GM10248 (cell line): ENCODE results near the gene SLC27A6.

Experiments
- CTCF ChIA-PET: fragments of 300-600 bp; sonication (Branson Sonifier 250); formaldehyde crosslinking; extraction: SDS; loops from one replicate; lab custom pipeline; 2021; ENCODE audit warnings: antibody characterized with exemption; lab: Yijun Ruan, JAX
- POLR2A ChIA-PET: fragments of 350-650 bp; sonication (Branson Sonifier 250); formaldehyde crosslinking; extraction: SDS; loops from one replicate; lab custom pipeline; 2020; ENCODE audit warnings: antibody characterized with exemption; lab: Yijun Ruan, JAX
- DNase-seq: peaks from one replicate; pipeline ENCODE4 v3.0.0; 2012; ENCODE audit errors: extremely low spot score
- CTCF ChIP-seq: IDR thresholded peaks from 2 replicates; pipeline ENCODE4 v1.5.1; 2012; ENCODE audit warnings: mild to moderate bottlenecking, low read depth; ENCODE audit errors: extremely low read depth, missing control alignments, control extremely low read depth

SLC27A6 gene

GRCh38 chr5:129046151-129046550, 80.9 kb downstream of the SLC27A6 start:
- no peak for DNase-seq
- ChIA-PET POLR2A (no interaction called here), CTCF (no interaction called here)
- no peak for TF ChIP-seq CTCF

DNA sequence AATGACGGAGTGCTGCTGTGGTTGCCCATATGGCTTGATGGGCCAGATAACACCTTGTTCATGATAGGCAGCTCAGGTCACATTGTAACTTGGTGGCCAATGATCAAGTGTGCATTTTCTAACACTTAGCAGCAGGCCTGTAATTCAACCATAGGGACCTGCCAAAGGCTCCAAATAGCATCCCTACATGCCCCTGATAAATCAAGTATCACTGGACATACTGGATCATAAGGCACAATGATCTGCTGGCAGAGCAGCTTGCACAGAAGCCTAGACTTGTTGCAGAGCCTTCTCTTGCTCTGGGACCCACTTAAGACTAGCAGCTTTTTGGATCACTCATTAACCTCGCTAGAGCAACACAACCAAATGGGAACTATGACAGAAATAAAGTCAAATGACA, 83.2 kb downstream of the SLC27A6 start:
- ChIA-PET CTCF (interaction anchor here (1.2 kb wide), 1 partner anchor 47 kb away, joined by 3 read pairs; the partner anchor contains the start of gene ISOC1), POLR2A (no interaction called here)
- no peak for DNase-seq
- no peak for TF ChIP-seq CTCF

DNA sequence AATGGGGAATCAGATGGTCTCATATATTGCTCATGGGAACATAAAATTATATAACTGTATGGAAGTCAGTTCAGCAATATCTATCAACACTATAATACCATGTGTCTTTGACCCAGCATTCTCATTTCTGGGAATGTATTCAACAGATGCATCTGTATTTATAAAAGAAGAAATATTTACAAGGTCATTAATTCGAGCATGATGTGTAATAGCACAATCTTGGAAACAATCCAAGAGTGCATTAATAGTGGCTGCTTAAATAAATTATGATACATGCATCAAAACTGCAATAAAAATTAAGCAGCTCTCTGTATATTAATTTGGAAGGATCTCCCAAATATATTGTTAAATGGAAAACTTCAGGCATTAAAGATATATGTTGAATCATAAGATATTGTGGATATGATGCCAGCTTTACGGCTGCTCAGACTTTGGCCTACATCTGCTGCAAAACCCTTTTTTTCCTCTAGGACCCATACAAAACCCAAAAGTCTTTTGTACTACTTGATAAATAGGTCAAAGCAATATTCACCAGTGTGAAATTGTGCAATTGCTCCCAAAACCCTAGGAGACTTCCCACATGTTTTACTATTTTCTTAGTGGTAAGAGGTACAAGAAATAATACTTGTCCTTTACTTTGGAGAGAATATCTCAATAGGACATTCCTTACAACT, 84.0 kb downstream of the SLC27A6 start:
- ChIA-PET POLR2A (no interaction called here), CTCF (interaction anchor here (1.2 kb wide), 1 partner anchor 46 kb away, joined by 3 read pairs; the partner anchor contains the start of gene ISOC1)
- DNase-seq, result no peak
- no peak for TF ChIP-seq CTCF

- no peak for TF ChIP-seq CTCF
- ChIA-PET POLR2A (no interaction called here), CTCF (interaction anchor here (1.1 kb wide), 1 partner anchor 10 kb away, joined by 3 read pairs; no protein-coding TSS in a partner anchor)
- DNase-seq, result no peak
Observed at GRCh38 chr5:129051283-129051682, 86.0 kb downstream of the SLC27A6 start.

- no peak for DNase-seq
- TF ChIP-seq CTCF, result no peak
- ChIA-PET POLR2A (no interaction called here), CTCF (interaction anchor here (0.9 to 1.3 kb wide), 3 partner anchors 10 to 148 kb away, joined by 3 read pairs; no protein-coding TSS in a partner anchor)
Observed at GRCh38 chr5:129053438-129053837, 88.2 kb downstream of the SLC27A6 start.

DNA sequence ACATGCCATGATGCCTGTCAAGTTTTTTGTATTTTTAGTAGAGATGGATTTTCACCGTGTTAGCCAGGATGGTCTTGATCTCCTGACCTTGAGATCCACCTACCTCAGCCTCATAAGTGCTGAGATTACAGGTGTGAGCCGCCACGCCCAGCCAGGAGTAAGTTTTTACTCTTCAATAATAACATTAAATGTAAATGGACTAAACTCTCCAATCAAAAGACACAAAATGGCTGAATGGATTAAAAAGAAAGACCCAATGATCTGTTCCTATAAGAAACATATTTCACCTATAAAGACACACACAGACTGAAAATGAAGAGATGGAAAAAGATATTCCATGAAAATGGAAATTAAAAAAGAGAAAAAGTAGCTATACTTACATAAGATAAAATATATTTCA, 92.0 kb downstream of the SLC27A6 start:
- ChIA-PET POLR2A (no interaction called here), CTCF (no interaction called here)
- no peak for DNase-seq
- TF ChIP-seq CTCF, result no peak
